Thyroid gland (tissue), 4 donors: ENCODE data around the gene GABRD.

ENCODE experiments used
- POLR2A ChIP-seq, 2 donors: fragments of 450-650 bp; IDR thresholded peaks; one replicate each; pipeline ENCODE4 v1.6.1; 2017; ENCODE audit warnings: antibody characterized with exemption in 2 of 2, mild to moderate bottlenecking in 2 of 2, moderate library complexity in 1 of 2
- TF ChIP-seq, protein P1 (sequence below), 6 experiments: fragments of 200-600 bp in 3 of 6; fragments of 450-650 bp in 3 of 6; sonication (generic) in 3 of 6; IDR thresholded peaks; one replicate each; pipeline ENCODE4 v1.5.1; 2016 to 2019; ENCODE audit warnings: antibody characterized with exemption in 6 of 6, mild to moderate bottlenecking in 2 of 6, inconsistent platforms in 1 of 6, moderate library complexity in 1 of 6

DNA sequence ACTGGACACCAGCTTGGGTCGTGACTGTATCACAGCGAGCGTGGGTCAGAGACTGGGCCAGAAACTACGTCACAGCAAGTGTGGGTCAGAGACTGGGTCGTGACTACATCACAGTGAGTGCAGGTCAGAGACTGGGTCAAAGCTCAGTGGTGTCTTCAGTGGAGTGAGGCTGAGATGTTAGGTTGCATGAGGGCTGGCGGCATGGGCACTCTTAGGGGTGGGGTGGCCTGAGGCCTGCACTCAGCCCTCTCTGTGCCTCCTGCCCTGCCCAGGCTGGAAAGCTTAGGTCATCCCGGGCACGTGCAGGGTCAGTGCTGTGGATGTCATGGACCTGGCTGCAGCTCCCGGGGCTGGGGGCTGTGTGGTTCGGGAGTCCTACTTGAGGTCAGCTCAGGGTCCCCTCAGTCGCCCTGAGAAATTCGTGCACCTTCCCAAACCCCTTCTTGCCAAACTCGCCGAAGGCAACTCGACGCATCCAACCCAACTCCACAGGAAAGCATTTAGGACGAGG is 34.5 kb upstream of the GABRD start:
- TF ChIP-seq, protein P1, sequence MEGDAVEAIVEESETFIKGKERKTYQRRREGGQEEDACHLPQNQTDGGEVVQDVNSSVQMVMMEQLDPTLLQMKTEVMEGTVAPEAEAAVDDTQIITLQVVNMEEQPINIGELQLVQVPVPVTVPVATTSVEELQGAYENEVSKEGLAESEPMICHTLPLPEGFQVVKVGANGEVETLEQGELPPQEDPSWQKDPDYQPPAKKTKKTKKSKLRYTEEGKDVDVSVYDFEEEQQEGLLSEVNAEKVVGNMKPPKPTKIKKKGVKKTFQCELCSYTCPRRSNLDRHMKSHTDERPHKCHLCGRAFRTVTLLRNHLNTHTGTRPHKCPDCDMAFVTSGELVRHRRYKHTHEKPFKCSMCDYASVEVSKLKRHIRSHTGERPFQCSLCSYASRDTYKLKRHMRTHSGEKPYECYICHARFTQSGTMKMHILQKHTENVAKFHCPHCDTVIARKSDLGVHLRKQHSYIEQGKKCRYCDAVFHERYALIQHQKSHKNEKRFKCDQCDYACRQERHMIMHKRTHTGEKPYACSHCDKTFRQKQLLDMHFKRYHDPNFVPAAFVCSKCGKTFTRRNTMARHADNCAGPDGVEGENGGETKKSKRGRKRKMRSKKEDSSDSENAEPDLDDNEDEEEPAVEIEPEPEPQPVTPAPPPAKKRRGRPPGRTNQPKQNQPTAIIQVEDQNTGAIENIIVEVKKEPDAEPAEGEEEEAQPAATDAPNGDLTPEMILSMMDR (IDR thresholded peaks at IDR 0.05) = no peak
- TF ChIP-seq POLR2A (IDR thresholded peaks at IDR 0.05) = no peak
